ENCODE data around the gene CD247.
A peak's percentile ranks its signal among the peaks of the same experiment; 100 is the strongest.

The CD247 gene

DNA sequence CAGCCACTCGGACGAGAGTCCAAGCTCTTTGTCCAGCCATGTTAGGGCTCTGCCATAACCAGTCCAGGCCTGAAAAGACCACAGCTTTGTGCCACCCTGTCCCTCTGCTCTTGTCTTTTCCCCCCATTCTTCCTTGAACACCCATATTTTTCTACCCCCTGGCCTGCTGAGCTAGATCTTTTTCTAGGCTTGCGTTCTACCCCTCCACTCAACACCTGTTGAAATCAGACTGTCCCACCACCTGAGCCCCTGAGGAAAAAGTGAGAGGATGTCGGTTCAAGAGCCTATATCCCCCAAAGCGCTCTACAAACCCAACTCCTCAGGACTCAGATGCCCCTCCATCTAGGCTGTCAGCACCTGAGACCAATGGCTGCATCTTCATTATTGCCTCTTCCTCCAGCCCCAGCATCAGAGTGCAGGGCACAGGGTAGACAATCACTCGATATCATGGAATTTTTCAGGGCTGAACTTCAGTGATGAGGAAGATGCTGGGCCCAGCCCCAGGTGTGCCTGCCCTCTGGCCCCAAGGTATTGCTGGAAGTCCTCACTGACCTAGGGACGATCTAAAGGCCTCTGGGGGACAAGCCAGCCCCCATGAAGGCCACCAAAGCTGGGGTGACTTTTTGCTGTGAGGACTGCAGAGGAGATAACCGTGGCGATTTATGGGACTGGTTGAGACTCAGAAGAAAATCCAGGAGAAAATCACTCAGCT lies 75.3 kb downstream of the CD247 start:
- Histone ChIP-seq H3K9me2 (replicated peaks; ENCODE audit: insufficient read depth, low read length) (no peaks in the 10 kb centered on the region), H3K9ac (ENCODE audit: low read length) (no peak overlapping the region), H3K27ac (ENCODE audit: low read length) (no peak overlapping the region), H3K4me3 (ENCODE audit: low read length) (no peak overlapping the region), H3K4me2 (ENCODE audit: low read depth, low read length) (no peak overlapping the region), H3K79me2 (ENCODE audit: low read length) (no peaks in the 10 kb centered on the region), H3K36me3 (replicated peaks; ENCODE audit: insufficient read depth, low read length) (no peaks in the 10 kb centered on the region), H3K4me1 (ENCODE audit: low read length) (peaks cover 12% of the 10 kb centered on the region), H3K27me3 (replicated peaks; ENCODE audit: insufficient read depth, low read length) (0 out of 2 replicates have a peak, but pooled peaks cover 3% of the 10 kb centered on the region), H3K9me3 (replicated peaks; ENCODE audit: insufficient read depth, low read length) (no peaks in the 10 kb centered on the region), H2AFZ (ENCODE audit: low read length) (no peak overlapping the region), H4K20me1 (ENCODE audit: insufficient read depth, low read length) (no peaks in the 10 kb centered on the region), H3F3A (ENCODE audit: insufficient read depth, low read length) (no peaks in the 10 kb centered on the region; the same call in 1 of the 2 replicates)
- DNase-seq: no peak
- TF ChIP-seq, protein P1, sequence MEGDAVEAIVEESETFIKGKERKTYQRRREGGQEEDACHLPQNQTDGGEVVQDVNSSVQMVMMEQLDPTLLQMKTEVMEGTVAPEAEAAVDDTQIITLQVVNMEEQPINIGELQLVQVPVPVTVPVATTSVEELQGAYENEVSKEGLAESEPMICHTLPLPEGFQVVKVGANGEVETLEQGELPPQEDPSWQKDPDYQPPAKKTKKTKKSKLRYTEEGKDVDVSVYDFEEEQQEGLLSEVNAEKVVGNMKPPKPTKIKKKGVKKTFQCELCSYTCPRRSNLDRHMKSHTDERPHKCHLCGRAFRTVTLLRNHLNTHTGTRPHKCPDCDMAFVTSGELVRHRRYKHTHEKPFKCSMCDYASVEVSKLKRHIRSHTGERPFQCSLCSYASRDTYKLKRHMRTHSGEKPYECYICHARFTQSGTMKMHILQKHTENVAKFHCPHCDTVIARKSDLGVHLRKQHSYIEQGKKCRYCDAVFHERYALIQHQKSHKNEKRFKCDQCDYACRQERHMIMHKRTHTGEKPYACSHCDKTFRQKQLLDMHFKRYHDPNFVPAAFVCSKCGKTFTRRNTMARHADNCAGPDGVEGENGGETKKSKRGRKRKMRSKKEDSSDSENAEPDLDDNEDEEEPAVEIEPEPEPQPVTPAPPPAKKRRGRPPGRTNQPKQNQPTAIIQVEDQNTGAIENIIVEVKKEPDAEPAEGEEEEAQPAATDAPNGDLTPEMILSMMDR (IDR thresholded peaks at IDR 0.05; ENCODE audit: low read length): no peak

DNA sequence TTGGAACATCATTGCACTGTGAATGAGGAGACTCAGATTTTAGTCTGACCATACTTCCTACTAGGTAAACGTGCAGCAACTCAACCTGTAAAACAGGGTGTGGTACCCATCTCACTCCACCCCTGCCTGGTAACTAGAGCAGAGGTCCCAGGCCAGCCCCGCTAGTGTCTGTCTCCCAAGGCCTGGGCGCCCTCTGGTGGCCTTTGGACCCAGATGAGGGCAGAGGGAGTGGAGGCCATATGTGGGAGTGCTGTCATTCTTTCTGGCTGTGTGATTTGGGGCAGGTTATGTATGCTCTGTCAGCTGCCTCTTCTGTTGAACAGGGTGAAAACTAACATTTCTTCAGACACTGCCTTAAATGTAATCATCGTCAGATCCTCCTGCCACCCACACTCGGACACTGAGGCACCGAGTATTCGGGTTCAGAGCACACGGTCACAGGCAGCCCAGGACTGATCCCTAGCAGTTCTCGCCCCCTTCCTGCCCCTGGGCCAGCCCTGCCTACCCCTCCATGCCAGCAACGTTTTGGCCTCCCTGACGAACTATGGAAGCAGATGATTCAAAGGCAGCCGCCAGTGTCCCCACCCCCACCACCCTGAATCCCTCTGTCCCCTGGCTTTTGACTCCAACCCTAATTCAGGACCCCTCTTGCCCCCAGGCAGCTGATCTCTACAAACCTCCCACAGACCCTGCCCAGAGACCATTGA lies 76.0 kb downstream of the CD247 start:
- H3K4me1 ChIP-seq (ENCODE audit: low read length): peaks cover 6% of the 10 kb centered on the region
- no peaks in the 10 kb centered on the region for H3K36me3 ChIP-seq (replicated peaks; ENCODE audit: insufficient read depth, low read length)
- no peaks in the 10 kb centered on the region for H3K9me2 ChIP-seq (replicated peaks; ENCODE audit: insufficient read depth, low read length)
- H3K27me3 ChIP-seq (replicated peaks; ENCODE audit: insufficient read depth, low read length): 0 out of 2 replicates have a peak, but pooled peaks cover 3% of the 10 kb centered on the region
- no peak overlapping the region for H3K4me2 ChIP-seq (ENCODE audit: low read depth, low read length)
- H3K4me3 ChIP-seq (ENCODE audit: low read length): no peak overlapping the region
- TF ChIP-seq, protein P1 (IDR thresholded peaks at IDR 0.05; ENCODE audit: low read length): peak; percentile 99
- no peak for TF ChIP-seq EZH2 (optimal IDR thresholded peaks at IDR 0.05; ENCODE audit: low read depth, low read length)
- no peak overlapping the region for H3K27ac ChIP-seq (ENCODE audit: low read length)
- no peaks in the 10 kb centered on the region for H3K79me2 ChIP-seq (ENCODE audit: low read length)
- H4K20me1 ChIP-seq (ENCODE audit: insufficient read depth, low read length): no peaks in the 10 kb centered on the region
- H3K9ac ChIP-seq (ENCODE audit: low read length): no peak overlapping the region
- no peaks in the 10 kb centered on the region for H3K9me3 ChIP-seq (replicated peaks; ENCODE audit: insufficient read depth, low read length)
- peak; percentile 93 for DNase-seq
- no peak overlapping the region for H2AFZ ChIP-seq (ENCODE audit: low read length)
- H3F3A ChIP-seq (ENCODE audit: insufficient read depth, low read length): no peaks in the 10 kb centered on the region; the same call in 1 of the 2 replicates

DNA sequence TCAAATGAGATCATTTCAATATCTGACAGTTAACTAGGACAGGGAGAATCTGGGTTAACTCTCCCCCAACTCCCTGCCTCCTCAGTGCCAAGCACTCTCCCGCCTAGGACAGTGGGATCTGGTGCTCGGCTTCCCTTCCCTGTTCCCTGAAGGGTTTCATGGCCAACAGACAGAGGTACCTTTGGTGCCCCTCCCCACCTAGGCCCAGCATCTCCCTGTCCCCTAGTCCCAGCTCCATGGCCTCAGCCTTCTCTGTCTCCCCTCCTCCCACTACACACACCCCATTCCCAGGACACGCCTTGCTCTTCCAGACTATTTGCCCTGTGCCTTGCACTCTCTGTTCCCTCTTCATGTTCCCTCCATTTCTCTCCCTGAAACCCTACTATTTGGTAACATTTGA lies 77.1 kb downstream of the CD247 start:
- DNase-seq: no peak
- TF ChIP-seq EZH2 (optimal IDR thresholded peaks at IDR 0.05; ENCODE audit: low read depth, low read length) (no peak), EZH2phosphoT487 (IDR thresholded peaks at IDR 0.05; ENCODE audit: low read length) (no peak)
- TF ChIP-seq, protein P1 (IDR thresholded peaks at IDR 0.05; ENCODE audit: low read length): no peak
- Histone ChIP-seq H3K36me3 (replicated peaks; ENCODE audit: insufficient read depth, low read length) (no peaks in the 10 kb centered on the region), H3K27me3 (replicated peaks; ENCODE audit: insufficient read depth, low read length) (0 out of 2 replicates have a peak, but pooled peaks cover 3% of the 10 kb centered on the region), H3K9ac (ENCODE audit: low read length) (no peak overlapping the region), H3F3A (ENCODE audit: insufficient read depth, low read length) (no peaks in the 10 kb centered on the region), H3K9me2 (replicated peaks; ENCODE audit: insufficient read depth, low read length) (no peaks in the 10 kb centered on the region), H2AFZ (ENCODE audit: low read length) (no peak overlapping the region), H3K79me2 (ENCODE audit: low read length) (no peaks in the 10 kb centered on the region), H3K4me2 (ENCODE audit: low read depth, low read length) (no peak overlapping the region), H3K9me3 (replicated peaks; ENCODE audit: insufficient read depth, low read length) (no peaks in the 10 kb centered on the region), H3K27ac (ENCODE audit: low read length) (no peak overlapping the region), H4K20me1 (ENCODE audit: insufficient read depth, low read length) (no peaks in the 10 kb centered on the region), H3K4me1 (ENCODE audit: low read length) (peaks cover 3% of the 10 kb centered on the region; the same call in 1 of the 2 replicates), H3K4me3 (ENCODE audit: low read length) (no peak overlapping the region)
